Left lung (tissue), 10 donors: ENCODE data around the gene RBM10. TPM values are rescaled to one million over a fixed set of nuclear protein-coding genes. Genes with fewer than 3 reads are reported as not detected.
A peak's percentile ranks its signal among the peaks of the same experiment; 100 is the strongest.

ENCODE experiments used
- ATAC-seq: fragments of 200-7000 bp; cut with Tn5 transposase; one replicate; pipeline ENCODE4 v1.9.1; 2020; ENCODE audit warnings: moderate library complexity
- DNase-seq, 4 donors: peaks; one replicate each; pipeline ENCODE4 v3.0.0-alpha.2; 2013 to 2020
- H3K27ac ChIP-seq, 2 donors: fragments of 200-600 bp; sonication (generic) in 1 of 2; one replicate each; pipeline versions ENCODE4 v1.5.0 to v1.8.0; 2020 to 2021
- H3K27me3 ChIP-seq, 2 donors: fragments of 200-600 bp; sonication (generic) in 1 of 2; one replicate each; pipeline versions ENCODE4 v1.5.0 to v1.8.0; 2020 to 2021
- H3K36me3 ChIP-seq, 2 donors: fragments of 200-600 bp; sonication (generic) in 1 of 2; one replicate each; pipeline versions ENCODE4 v1.5.0 to v1.8.0; 2020 to 2021
- H3K4me1 ChIP-seq, 2 donors: fragments of 200-600 bp; one replicate each; pipeline ENCODE4 v1.8.0; 2021
- H3K4me3 ChIP-seq, 2 donors: fragments of 200-600 bp; sonication (generic) in 1 of 2; one replicate each; pipeline versions ENCODE4 v1.5.0 to v1.8.0; 2020 to 2021; ENCODE audit warnings: mild to moderate bottlenecking in 1 of 2
- H3K9me3 ChIP-seq, 2 donors: fragments of 200-600 bp; sonication (generic) in 1 of 2; one replicate each; pipeline versions ENCODE4 v1.5.0 to v1.8.0; 2020 to 2021
- intact Hi-C, 2 donors: fragments of 100-400 bp; cut with DNase I; formaldehyde crosslinking; loops; one replicate each; pipeline versions ENCODE4 v1.11.2 to v1.14.2; 2022
- polyA plus RNA-seq, 6 donors: library from polyadenylated mRNA; unstranded; fragments of 120-200 nt; gene quantifications; one replicate each; pipeline ENCODE4 v1.2.1, GENCODE V29; 2013; ENCODE audit not compliant: insufficient read length in 6 of 6
- total RNA-seq, 2 donors: library from RNA; stranded (reverse); fragmentation: NEBNext Ultra II Directional; extraction: Animal tissue kit (Norgen Biotek cat#: 25700); gene quantifications; one replicate each; pipeline ENCODE4 v1.2.1, GENCODE V29; 2021
- TF ChIP-seq, protein P1 (sequence below), 2 donors: fragments of 200-600 bp; sonication (generic) in 1 of 2; IDR thresholded peaks; one replicate each; pipeline versions ENCODE4 v1.5.0 to v1.8.0; 2021; ENCODE audit warnings: antibody characterized with exemption in 2 of 2
- donor health status: DM: no; HTN: yes; CAD: no.
- donor health status: DM: no; HTN: no; CAD: no.

RBM10 gene
- total and polyA plus RNA-seq, 8 donors: 31.6 to 57.8 (median 51.0) TPM

DNA sequence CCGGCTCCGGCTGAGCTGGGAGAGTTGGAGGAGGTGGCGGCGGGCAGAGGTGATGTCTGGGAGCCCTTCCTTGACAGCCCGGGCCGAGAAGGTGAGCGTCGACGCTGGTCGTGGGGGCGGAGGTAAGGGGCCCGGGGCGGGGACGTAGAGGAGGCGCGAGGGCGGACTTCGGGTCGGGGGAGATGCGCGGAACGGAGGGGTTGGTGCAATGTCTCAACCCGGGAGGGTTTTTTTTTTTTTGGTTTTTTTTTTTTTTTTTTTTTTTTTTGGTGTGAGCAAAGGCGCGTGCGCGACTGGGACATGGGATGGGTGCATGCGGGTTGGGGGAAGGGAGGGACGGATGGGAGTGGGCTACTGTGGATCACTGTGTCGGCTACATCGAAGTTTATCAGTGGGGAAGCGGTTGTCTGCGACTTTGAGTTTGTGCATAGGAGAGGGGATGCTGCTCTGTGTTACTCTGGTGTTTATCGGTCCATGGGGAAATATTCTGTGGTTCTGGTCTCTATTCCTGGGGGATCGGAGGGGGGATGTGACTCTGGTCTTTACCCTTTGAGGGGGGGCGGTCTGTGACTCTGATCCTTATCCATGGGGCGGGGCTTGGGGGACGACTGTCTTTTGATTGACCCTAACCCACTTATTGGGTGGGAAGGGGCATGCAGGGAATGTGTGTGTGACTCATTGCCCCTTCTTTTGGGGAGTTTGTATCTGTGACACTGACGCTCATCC is 537 bp downstream of the RBM10 start:
- TF ChIP-seq, protein P1, sequence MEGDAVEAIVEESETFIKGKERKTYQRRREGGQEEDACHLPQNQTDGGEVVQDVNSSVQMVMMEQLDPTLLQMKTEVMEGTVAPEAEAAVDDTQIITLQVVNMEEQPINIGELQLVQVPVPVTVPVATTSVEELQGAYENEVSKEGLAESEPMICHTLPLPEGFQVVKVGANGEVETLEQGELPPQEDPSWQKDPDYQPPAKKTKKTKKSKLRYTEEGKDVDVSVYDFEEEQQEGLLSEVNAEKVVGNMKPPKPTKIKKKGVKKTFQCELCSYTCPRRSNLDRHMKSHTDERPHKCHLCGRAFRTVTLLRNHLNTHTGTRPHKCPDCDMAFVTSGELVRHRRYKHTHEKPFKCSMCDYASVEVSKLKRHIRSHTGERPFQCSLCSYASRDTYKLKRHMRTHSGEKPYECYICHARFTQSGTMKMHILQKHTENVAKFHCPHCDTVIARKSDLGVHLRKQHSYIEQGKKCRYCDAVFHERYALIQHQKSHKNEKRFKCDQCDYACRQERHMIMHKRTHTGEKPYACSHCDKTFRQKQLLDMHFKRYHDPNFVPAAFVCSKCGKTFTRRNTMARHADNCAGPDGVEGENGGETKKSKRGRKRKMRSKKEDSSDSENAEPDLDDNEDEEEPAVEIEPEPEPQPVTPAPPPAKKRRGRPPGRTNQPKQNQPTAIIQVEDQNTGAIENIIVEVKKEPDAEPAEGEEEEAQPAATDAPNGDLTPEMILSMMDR (IDR thresholded peaks at IDR 0.05): no peak
- Histone ChIP-seq H3K9me3 (no peaks in the 10 kb centered on the region), H3K4me3 (peak overlapping the region; percentile 45 to 56), H3K27ac (peak overlapping the region; percentile 93 to 95), H3K4me1 (peaks cover 0 to 27% of the 10 kb centered on the region in 2 donors), H3K27me3 (peaks cover 0 to 3% of the 10 kb centered on the region in 2 donors), H3K36me3 (peaks cover 0 to 21% of the 10 kb centered on the region in 2 donors)
- intact Hi-C loops: no loop called here
- DNase-seq (peak in 1 of 4 donors; percentile 35), ATAC-seq (peak; percentile 28)

DNA sequence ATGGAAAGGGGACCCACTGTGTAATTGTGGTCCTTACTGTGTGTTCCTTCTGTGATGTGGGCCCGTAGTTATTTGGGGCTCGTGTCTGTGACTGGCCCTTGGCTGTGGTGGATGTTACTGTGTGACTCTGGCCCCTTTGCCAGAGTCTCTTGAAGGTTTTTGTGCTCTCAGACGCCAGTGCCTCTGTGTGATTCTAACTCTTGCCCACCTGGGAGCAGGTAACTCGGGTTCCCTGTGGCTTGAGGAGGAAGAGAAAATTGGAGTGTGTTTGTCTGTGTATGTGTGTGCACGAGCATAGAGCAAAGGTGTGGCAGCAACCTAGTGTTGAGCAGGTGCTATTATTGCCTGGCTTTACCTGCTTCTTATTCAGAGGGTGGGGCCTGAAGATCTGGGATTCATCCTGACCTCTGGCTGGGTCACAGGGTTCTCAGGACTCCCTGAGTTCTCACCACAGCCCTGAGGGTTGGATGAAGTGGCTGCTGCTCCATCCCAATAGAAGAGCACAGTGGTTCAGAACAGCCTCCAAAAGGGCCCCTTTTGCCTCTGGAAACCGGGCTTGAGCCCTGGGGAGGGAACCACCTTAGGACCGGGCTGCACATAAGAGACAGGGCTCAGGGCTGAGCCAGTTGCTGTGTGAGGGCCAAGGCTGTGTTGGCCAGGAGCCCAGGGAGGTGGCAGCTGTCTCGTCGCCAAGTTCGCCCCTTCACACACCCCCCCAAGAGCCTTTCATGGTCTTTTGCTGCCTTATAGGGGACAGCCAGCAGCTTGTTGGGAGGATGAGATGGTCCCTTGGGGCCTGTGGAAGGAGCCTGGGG is 1.3 kb downstream of the RBM10 start:
- ATAC-seq: no peak
- intact Hi-C loops: no loop called here
- H3K27ac ChIP-seq: peak overlapping the region in 1 of 2 donors; percentile 95

DNA sequence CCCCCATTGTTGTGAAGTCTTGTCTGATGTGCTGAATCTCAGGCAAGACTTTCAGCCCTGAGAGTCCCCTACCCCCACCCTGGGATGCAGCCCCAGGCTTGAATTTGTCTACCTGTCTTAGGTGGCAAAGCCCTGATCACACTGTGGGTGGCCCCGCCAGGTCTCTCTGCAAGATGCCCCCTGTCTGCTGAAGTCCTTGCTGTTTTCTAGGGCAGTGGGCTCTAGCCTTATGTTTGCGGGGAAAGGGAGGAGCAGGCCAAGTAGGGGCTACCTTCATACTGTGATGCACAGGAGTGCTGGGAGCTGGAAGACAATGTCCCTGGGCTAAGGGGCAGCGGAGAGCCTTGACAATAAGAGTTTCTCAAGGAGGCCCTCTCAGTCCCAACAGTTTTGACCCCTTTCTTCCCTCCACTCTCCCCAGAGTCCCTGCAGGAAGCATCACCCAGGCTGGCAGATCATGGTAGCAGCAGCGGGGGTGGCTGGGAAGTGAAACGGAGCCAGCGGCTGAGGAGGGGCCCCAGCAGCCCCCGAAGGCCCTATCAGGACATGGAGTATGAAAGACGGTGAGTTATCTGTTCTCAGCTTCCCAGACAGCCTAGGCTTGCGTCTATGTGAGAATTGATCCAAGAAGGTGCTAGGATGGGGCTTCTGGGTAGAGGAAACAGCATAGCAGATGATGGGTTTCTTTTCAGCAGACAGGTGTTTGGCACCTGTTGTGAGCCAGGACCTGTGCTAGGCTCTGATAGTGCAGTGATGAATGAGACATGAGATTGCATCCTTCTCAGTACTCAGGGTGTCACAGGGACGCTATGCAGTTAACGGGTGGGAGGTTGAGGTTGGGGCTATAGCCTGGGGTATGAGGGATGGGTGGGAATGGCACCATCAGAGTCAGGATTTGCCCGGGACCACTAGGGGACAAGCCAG is 2.2 kb downstream of the RBM10 start:
- H3K27ac ChIP-seq: no peak overlapping the region
- H3K36me3 ChIP-seq: peaks cover 0 to 19% of the 10 kb centered on the region in 2 donors
- H3K27me3 ChIP-seq: peaks cover 0 to 3% of the 10 kb centered on the region in 2 donors
- intact Hi-C loops: no loop called here
- no peaks in the 10 kb centered on the region for H3K9me3 ChIP-seq
- ATAC-seq (no peak), DNase-seq (no peak)
- H3K4me1 ChIP-seq: peaks cover 0 to 27% of the 10 kb centered on the region in 2 donors
- TF ChIP-seq, protein P1 (IDR thresholded peaks at IDR 0.05): no peak
- peak overlapping the region in 1 of 2 donors; percentile 56 for H3K4me3 ChIP-seq

More for the DNA sequence above, 1.3 kb downstream of the RBM10 start:
- Histone ChIP-seq H3K27me3 (peaks cover 0 to 3% of the 10 kb centered on the region in 2 donors), H3K4me3 (peak overlapping the region; percentile 45 to 56), H3K36me3 (peaks cover 0 to 22% of the 10 kb centered on the region in 2 donors), H3K9me3 (no peaks in the 10 kb centered on the region), H3K4me1 (peaks cover 0 to 27% of the 10 kb centered on the region in 2 donors)
- TF ChIP-seq, protein P1 (IDR thresholded peaks at IDR 0.05): no peak
- DNase-seq: no peak

DNA sequence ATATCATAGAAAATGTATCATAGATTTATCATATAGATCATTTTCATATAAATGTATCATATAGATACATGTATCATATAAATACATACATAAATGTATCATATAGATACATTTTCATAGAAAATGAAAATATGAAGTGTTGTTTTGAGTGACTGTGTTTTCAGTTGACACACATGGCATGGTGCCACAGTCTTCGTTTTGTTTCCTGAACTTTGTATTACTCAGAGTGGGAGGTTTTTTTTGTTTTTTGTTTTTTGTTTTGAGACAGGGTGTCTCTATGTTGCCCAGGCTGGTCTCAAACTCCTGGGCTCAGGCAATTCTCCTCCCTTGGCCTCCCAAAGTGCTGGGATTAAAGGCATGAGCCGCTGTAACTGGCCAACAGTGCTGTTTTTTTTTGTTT is 3.9 kb downstream of the RBM10 start:
- Histone ChIP-seq H3K27me3 (peaks cover 0 to 8% of the 10 kb centered on the region in 2 donors), H3K4me1 (peaks cover 0 to 20% of the 10 kb centered on the region in 2 donors), H3K36me3 (peaks cover 0 to 16% of the 10 kb centered on the region in 2 donors), H3K9me3 (no peaks in the 10 kb centered on the region), H3K27ac (no peak overlapping the region), H3K4me3 (no peak overlapping the region)
- DNase-seq (no peak), ATAC-seq (no peak)
- TF ChIP-seq, protein P1 (IDR thresholded peaks at IDR 0.05): no peak
- intact Hi-C loops: no loop called here
